HFF-Myc (cell line): ENCODE results near the gene PEX10.
"Not testable (repeated sequence)": the region's sequence is repeated elsewhere in the genome, so short reads cannot be mapped to it uniquely, and the experiment has no call there.

Experiments used
- DNase-seq: peaks from one replicate; pipeline ENCODE4 v3.0.0-alpha.2; 2011; ENCODE audit warnings: low read depth; ENCODE audit errors: extremely low read depth
- H3K4me3 ChIP-seq: replicated peaks from 2 replicates; pipeline ENCODE4 v1.5.1; 2011; ENCODE audit warnings: low read depth, mild to moderate bottlenecking, control low read depth, low read length
- TF ChIP-seq, protein P1 (sequence below): IDR thresholded peaks from 2 replicates; pipeline ENCODE4 v1.5.1; 2012; ENCODE audit warnings: mild to moderate bottlenecking, low read depth, low read length, control low read depth; ENCODE audit errors: missing control alignments

The PEX10 gene

DNA sequence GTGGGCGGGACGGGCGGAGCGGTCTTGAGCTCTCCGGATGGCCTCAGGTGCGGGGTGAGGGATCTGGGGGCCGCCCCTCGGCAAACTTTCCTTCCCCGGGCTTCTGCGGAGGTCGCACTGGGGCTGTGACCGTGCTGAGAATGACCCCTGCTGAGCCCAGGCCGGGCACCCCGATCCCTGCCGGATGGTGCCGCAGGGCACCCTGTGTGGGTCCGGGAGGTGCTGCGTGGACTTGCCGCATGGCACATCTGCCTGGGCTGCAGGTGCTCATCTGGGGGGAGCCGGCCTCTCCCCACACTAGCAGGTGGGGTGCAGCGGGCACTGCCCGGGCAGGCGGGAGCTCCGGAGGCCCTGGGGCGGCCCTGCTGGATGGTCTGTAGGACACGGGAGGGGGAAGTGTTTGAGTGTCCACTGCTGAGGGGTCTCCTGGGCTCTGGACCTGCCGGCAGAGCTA lies 31.8 kb upstream of the PEX10 start:
- no peak for DNase-seq
- TF ChIP-seq, protein P1, sequence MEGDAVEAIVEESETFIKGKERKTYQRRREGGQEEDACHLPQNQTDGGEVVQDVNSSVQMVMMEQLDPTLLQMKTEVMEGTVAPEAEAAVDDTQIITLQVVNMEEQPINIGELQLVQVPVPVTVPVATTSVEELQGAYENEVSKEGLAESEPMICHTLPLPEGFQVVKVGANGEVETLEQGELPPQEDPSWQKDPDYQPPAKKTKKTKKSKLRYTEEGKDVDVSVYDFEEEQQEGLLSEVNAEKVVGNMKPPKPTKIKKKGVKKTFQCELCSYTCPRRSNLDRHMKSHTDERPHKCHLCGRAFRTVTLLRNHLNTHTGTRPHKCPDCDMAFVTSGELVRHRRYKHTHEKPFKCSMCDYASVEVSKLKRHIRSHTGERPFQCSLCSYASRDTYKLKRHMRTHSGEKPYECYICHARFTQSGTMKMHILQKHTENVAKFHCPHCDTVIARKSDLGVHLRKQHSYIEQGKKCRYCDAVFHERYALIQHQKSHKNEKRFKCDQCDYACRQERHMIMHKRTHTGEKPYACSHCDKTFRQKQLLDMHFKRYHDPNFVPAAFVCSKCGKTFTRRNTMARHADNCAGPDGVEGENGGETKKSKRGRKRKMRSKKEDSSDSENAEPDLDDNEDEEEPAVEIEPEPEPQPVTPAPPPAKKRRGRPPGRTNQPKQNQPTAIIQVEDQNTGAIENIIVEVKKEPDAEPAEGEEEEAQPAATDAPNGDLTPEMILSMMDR = no peak
- H3K4me3 ChIP-seq = no peak overlapping the region

GRCh38 chr1:2443277-2444137 lies 31.1 kb upstream of the PEX10 start:
- DNase-seq = no peak
- H3K4me3 ChIP-seq = no peak overlapping the region
- TF ChIP-seq, protein P1 = peak; percentile 18

DNA sequence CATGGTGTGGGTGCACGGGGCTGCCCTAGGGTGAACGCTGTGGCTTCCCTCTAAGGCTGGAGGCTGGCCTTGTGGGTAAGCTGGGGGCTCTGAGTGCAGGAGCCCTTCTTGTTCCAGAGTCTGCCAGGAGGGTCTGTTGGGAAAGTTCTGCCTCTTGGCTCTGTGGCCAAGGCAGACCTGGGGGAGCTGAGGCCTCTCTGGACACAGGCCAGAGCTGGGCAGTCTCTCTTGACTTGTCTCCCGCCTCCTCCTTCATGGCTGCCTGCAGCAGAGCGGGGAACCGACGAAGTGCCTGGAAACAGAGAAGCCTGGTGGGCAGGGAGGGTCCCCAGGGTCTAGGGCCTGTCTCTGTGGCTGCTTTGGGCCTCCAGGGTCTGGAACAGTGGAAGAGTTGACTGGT lies 30.3 kb upstream of the PEX10 start:
- no peak for DNase-seq
- no peak overlapping the region for H3K4me3 ChIP-seq
- TF ChIP-seq, protein P1 = no peak

GRCh38 chr1:2441746-2442145 lies 29.4 kb upstream of the PEX10 start:
- no peak for DNase-seq
- TF ChIP-seq, protein P1 = no peak
- H3K4me3 ChIP-seq = no peak overlapping the region

DNA sequence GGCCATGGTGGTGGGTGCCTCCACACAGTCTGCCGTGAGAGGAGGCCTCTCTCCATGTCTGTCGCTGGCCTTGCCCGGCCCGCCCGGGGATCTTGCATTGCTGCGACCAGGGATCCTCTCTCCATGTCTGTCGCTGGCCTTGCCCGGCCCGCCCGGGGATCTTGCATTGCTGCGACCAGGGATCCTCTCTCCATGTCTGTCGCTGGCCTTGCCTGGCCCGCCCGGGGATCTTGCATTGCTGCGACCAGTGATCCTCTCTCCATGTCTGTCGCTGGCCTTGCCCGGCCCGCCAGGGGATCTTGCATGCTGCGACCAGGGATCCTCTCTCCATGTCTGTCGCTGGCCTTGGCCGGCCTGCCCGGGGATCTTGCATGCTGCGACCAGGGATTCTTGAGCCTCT lies 28.0 kb upstream of the PEX10 start:
- not testable (repeated sequence) for DNase-seq, H3K4me3 ChIP-seq

DNA sequence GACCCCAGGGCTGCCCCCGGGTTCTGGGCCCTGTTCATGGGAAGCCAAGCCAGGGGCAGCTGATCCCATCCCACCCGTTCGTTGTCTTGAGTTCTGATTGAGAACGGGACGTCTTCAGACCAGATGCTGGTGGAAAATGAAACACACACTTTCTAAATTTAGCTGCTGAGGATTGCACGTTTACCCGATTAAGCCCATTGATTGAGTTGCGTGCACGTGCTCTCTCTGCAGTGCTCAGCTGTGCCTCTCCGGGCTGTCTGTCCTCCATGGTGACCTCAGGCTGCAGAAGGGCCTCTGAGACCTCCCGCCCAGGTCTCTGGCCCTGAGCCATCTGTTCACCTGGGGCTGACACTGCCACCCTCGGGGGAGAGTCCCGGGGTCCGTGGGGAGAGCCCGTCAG lies 27.0 kb upstream of the PEX10 start:
- TF ChIP-seq, protein P1 = no peak
- H3K4me3 ChIP-seq = no peak overlapping the region
- no peak for DNase-seq

- TF ChIP-seq, protein P1 = no peak
- no peak for DNase-seq
- no peak overlapping the region for H3K4me3 ChIP-seq
Observed at GRCh38 chr1:2438641-2439040, 26.3 kb upstream of the PEX10 start.
